Naive thymus-derived CD4-positive, alpha-beta T cell (primary cell): Measurements from ENCODE around the gene STMN3. TPM values are rescaled to one million over a fixed set of nuclear protein-coding genes. Genes with fewer than 3 reads are reported as not detected.
A peak's percentile ranks its signal among the peaks of the same experiment; 100 is the strongest.

Experiments
- ATAC-seq: fragments of 150-1000 bp; cut with Tn5 transposase; 2 replicates; pipeline ENCODE4 v1.10.0; 2021; ENCODE audit warnings: mild to moderate bottlenecking, moderate library complexity
- CTCF ChIA-PET: fragments of 350-600 bp; sonication (Branson Sonifier 250); formaldehyde crosslinking; loops from one replicate; lab custom pipeline; 2021; ENCODE audit warnings: antibody characterized with exemption; lab: Charles Lee
- POLR2A ChIA-PET: fragments of 350-600 bp; sonication (Branson Sonifier 250); formaldehyde crosslinking; loops from one replicate; lab custom pipeline; 2021; ENCODE audit warnings: antibody characterized with exemption, inconsistent platforms; lab: Charles Lee
- DNase-seq, 9 donors: peaks; one replicate each; pipeline versions ENCODE4 v3.0.0 to v3.0.0-alpha.2; 2020 to 2022; ENCODE audit warnings: mixed read lengths in 1 of 9
- H3K27ac ChIP-seq: one replicate; pipeline ENCODE4 v1.7.0; 2013; ENCODE audit warnings: mild to moderate bottlenecking, low read depth, low read length, moderate library complexity
- H3K27me3 ChIP-seq, 2 donors: one replicate each; pipeline ENCODE4 v1.7.0; 2013; ENCODE audit warnings: low read length in 2 of 2, mild to moderate bottlenecking in 2 of 2, moderate library complexity in 2 of 2; ENCODE audit not compliant: control insufficient read depth in 2 of 2, insufficient read depth in 2 of 2
- H3K36me3 ChIP-seq, 3 experiments: 1 replicate in 2 of 3; 2 replicates in 1 of 3; pipeline ENCODE4 v1.7.0; 2013; ENCODE audit warnings: low read length in 3 of 3, mild to moderate bottlenecking in 3 of 3, moderate library complexity in 1 of 3; ENCODE audit not compliant: insufficient read depth in 3 of 3, control insufficient read depth in 2 of 3
- H3K4me1 ChIP-seq, 2 donors: one replicate each; pipeline ENCODE4 v1.7.0; 2013; ENCODE audit warnings: low read length in 2 of 2, mild to moderate bottlenecking in 2 of 2, moderate library complexity in 1 of 2; ENCODE audit not compliant: control insufficient read depth in 2 of 2, insufficient read depth in 2 of 2
- H3K4me3 ChIP-seq: 2 replicates; pipeline ENCODE4 v1.7.0; 2013; ENCODE audit warnings: mild to moderate bottlenecking, low read length
- H3K9me3 ChIP-seq, 3 experiments: 1 replicate in 2 of 3; 2 replicates in 1 of 3; pipeline ENCODE4 v1.7.0; 2013; ENCODE audit warnings: low read length in 3 of 3; ENCODE audit not compliant: control insufficient read depth in 2 of 3
- H3K27ac Mint-ChIP-seq, 9 donors: one replicate each; pipeline ENCODE4 v1.8.0; 2020 to 2022; ENCODE audit warnings: mixed read lengths in 9 of 9, mild to moderate bottlenecking in 8 of 9, moderate library complexity in 5 of 9, inconsistent platforms in 2 of 9
- H3K27me3 Mint-ChIP-seq, 5 donors: one replicate each; pipeline ENCODE4 v1.8.0; 2021 to 2022; ENCODE audit warnings: mixed read lengths in 5 of 5, mild to moderate bottlenecking in 1 of 5
- H3K36me3 Mint-ChIP-seq, 5 donors: one replicate each; pipeline ENCODE4 v1.8.0; 2020 to 2022; ENCODE audit warnings: mixed read lengths in 5 of 5, mild to moderate bottlenecking in 3 of 5, inconsistent platforms in 1 of 5
- H3K4me1 Mint-ChIP-seq, 7 donors: one replicate each; pipeline ENCODE4 v1.8.0; 2020 to 2022; ENCODE audit warnings: mixed read lengths in 7 of 7, mild to moderate bottlenecking in 3 of 7, inconsistent platforms in 1 of 7
- H3K4me3 Mint-ChIP-seq, 10 donors: one replicate each; pipeline ENCODE4 v1.8.0; 2020 to 2022; ENCODE audit warnings: mild to moderate bottlenecking in 10 of 10, mixed read lengths in 10 of 10, moderate library complexity in 6 of 10, inconsistent platforms in 2 of 10
- H3K9me3 Mint-ChIP-seq, 11 donors: one replicate each; pipeline ENCODE4 v1.8.0; 2020 to 2022; ENCODE audit warnings: mixed read lengths in 11 of 11, mild to moderate bottlenecking in 4 of 11, inconsistent platforms in 1 of 11, moderate library complexity in 1 of 11
- intact Hi-C, 2 donors: fragments of 100-400 bp; cut with micrococcal nuclease; formaldehyde crosslinking; loops; one replicate each; pipeline ENCODE4 v1.15.1; 2023
- polyA plus RNA-seq, 2 donors: library from polyadenylated mRNA; unstranded; fragments of 300-500 nt; fragmentation: Illumina TruSeq; gene quantifications; one replicate each; pipeline ENCODE4 v1.2.3, GENCODE V29; 2021
- total RNA-seq, 6 experiments: library from RNA in 5 of 6; stranded (reverse) in 5 of 6; gene quantifications; 1 replicate in 5 of 6; 2 replicates in 1 of 6; pipeline ENCODE4 v1.2.3 and lab custom pipeline; 2021 to 2026

STMN3 gene
- total and polyA plus RNA-seq, 7 experiments from 2014 or later, result 33.5 to 122 (median 54.4) TPM

- Mint-ChIP-seq H3K4me3 (no peak overlapping the region), H3K36me3 (peaks cover 8 to 42% (median 32%) of the 10 kb centered on the region in 5 donors), H3K27ac (peak overlapping the region in 3 of 9 donors; percentile 9 to 72 (median 57)), H3K4me1 (peaks cover 0 to 15% (median 4%) of the 10 kb centered on the region in 7 donors), H3K9me3 (peaks cover 0 to 2% (median 0%) of the 10 kb centered on the region in 11 donors), H3K27me3 (no peaks in the 10 kb centered on the region)
- CTCF ChIA-PET, result interaction anchor here (1.0 kb wide), 1 partner anchor 60 kb away, joined by 4 read pairs; no protein-coding TSS in a partner anchor
- Histone ChIP-seq H3K27ac (no peak overlapping the region), H3K9me3 (no peaks in the 10 kb centered on the region), H3K36me3 (peaks cover 6 to 82% (median 16%) of the 10 kb centered on the region in 3 experiments), H3K4me3 (no peak overlapping the region), H3K4me1 (no peaks in the 10 kb centered on the region), H3K27me3 (no peaks in the 10 kb centered on the region)
- POLR2A ChIA-PET, result interaction anchor here (0.8 to 1.4 kb wide), 2 partner anchors 10 to 26 kb away, joined by 3 to 4 read pairs; no protein-coding TSS in a partner anchor
- intact Hi-C loops, result no loop called here
- DNase-seq (no peak), ATAC-seq (no peak)
Observed at GRCh38 chr20:63598479-63599395, 54.5 kb downstream of the STMN3 start.

GRCh38 chr20:63597651-63598478 is 55.4 kb downstream of the STMN3 start:
- H3K9me3 Mint-ChIP-seq, result peaks cover 0 to 2% (median 0%) of the 10 kb centered on the region in 11 donors
- peaks cover 11 to 47% (median 34%) of the 10 kb centered on the region in 5 donors for H3K36me3 Mint-ChIP-seq
- Histone ChIP-seq H3K27ac (no peak overlapping the region), H3K4me3 (no peak overlapping the region), H3K36me3 (peaks cover 2 to 86% (median 13%) of the 10 kb centered on the region in 3 experiments), H3K27me3 (no peaks in the 10 kb centered on the region), H3K9me3 (no peaks in the 10 kb centered on the region), H3K4me1 (no peaks in the 10 kb centered on the region)
- no peak for ATAC-seq
- peak overlapping the region in 1 of 9 donors; percentile 77 for H3K27ac Mint-ChIP-seq
- H3K4me1 Mint-ChIP-seq, result peaks cover 0 to 11% (median 3%) of the 10 kb centered on the region in 7 donors
- ChIA-PET POLR2A (interaction anchor here (0.6 to 1.4 kb wide), 3 partner anchors 9 to 27 kb away, joined by 3 to 4 read pairs (median 4); no protein-coding TSS in a partner anchor), CTCF (interaction anchor here (0.6 to 1.0 kb wide), 2 partner anchors 14 to 59 kb away, joined by 4 read pairs; no protein-coding TSS in a partner anchor)
- intact Hi-C loops, result no loop called here
- H3K27me3 Mint-ChIP-seq, result no peaks in the 10 kb centered on the region
- no peak for DNase-seq
- H3K4me3 Mint-ChIP-seq, result no peak overlapping the region

DNA sequence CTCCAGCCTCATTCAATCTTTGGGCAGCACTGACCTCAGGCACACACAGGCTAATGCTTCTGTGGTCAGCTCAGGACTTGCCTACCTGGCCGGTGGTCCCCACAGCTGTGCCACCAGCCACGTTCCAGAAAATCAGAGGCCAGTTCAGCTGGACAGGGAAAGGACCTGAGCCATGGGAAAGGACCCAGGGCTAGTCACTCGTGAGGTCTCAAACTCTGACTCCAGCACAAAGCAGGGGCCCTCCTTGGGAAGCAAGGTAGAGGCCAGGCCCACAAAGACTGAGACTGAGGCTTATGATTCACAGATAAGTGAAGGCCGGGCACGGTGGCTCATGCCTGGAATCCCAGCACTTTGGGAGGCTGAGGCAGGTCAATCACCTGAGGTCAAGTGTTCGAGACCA is 56.8 kb downstream of the STMN3 start:
- no peak overlapping the region for H3K27ac ChIP-seq
- DNase-seq, result no peak
- H3K27me3 ChIP-seq, result no peaks in the 10 kb centered on the region
- H3K36me3 ChIP-seq, result peaks cover 0 to 87% (median 8%) of the 10 kb centered on the region in 3 experiments
- H3K4me3 Mint-ChIP-seq, result no peak overlapping the region
- peaks cover 0 to 7% (median 0%) of the 10 kb centered on the region in 7 donors for H3K4me1 Mint-ChIP-seq
- H3K4me1 ChIP-seq, result no peaks in the 10 kb centered on the region
- intact Hi-C loops, result no loop called here
- no peak overlapping the region for H3K4me3 ChIP-seq
- no peaks in the 10 kb centered on the region for H3K9me3 ChIP-seq
- no peak for ATAC-seq
- peaks cover 9 to 44% (median 31%) of the 10 kb centered on the region in 5 donors for H3K36me3 Mint-ChIP-seq
- no peak overlapping the region for H3K27ac Mint-ChIP-seq
- ChIA-PET POLR2A (no interaction called here), CTCF (interaction anchor here (1.3 kb wide), 1 partner anchor 45 kb away, joined by 3 read pairs; no protein-coding TSS in a partner anchor)
- H3K27me3 Mint-ChIP-seq, result no peaks in the 10 kb centered on the region
- peaks cover 0 to 2% (median 0%) of the 10 kb centered on the region in 11 donors for H3K9me3 Mint-ChIP-seq

GRCh38 chr20:63595416-63596127 is 57.7 kb downstream of the STMN3 start:
- H3K27me3 ChIP-seq, result no peaks in the 10 kb centered on the region
- peaks cover 0 to 88% (median 8%) of the 10 kb centered on the region in 3 experiments for H3K36me3 ChIP-seq
- no peaks in the 10 kb centered on the region for H3K9me3 ChIP-seq
- no peaks in the 10 kb centered on the region for H3K9me3 Mint-ChIP-seq
- no peak overlapping the region for H3K27ac ChIP-seq
- H3K4me3 ChIP-seq, result no peak overlapping the region
- ChIA-PET POLR2A (interaction anchor here (0.6 kb wide), 1 partner anchor 186 kb away, joined by 3 read pairs; no protein-coding TSS in a partner anchor), CTCF (interaction anchor here (1.3 kb wide), 1 partner anchor 46 kb away, joined by 3 read pairs; no protein-coding TSS in a partner anchor)
- H3K27me3 Mint-ChIP-seq, result no peaks in the 10 kb centered on the region
- H3K36me3 Mint-ChIP-seq, result peaks cover 9 to 48% (median 30%) of the 10 kb centered on the region in 5 donors
- H3K4me3 Mint-ChIP-seq, result no peak overlapping the region
- intact Hi-C loops, result no loop called here
- no peak overlapping the region for H3K27ac Mint-ChIP-seq
- no peaks in the 10 kb centered on the region for H3K4me1 ChIP-seq
- ATAC-seq (no peak), DNase-seq (no peak)
- peaks cover 0 to 7% (median 0%) of the 10 kb centered on the region in 7 donors for H3K4me1 Mint-ChIP-seq

GRCh38 chr20:63594043-63594561 is 59.1 kb downstream of the STMN3 start:
- no peak overlapping the region for H3K4me3 ChIP-seq
- Mint-ChIP-seq H3K4me1 (no peaks in the 10 kb centered on the region), H3K36me3 (peaks cover 6 to 52% (median 25%) of the 10 kb centered on the region in 5 donors), H3K27ac (no peak overlapping the region), H3K4me3 (no peak overlapping the region), H3K9me3 (no peaks in the 10 kb centered on the region), H3K27me3 (no peaks in the 10 kb centered on the region)
- ChIA-PET POLR2A (no interaction called here), CTCF (no interaction called here)
- DNase-seq, result no peak
- intact Hi-C loops, result no loop called here
- no peak for ATAC-seq
- H3K4me1 ChIP-seq, result no peaks in the 10 kb centered on the region
- H3K36me3 ChIP-seq, result peaks cover 0 to 98% (median 8%) of the 10 kb centered on the region in 3 experiments
- no peaks in the 10 kb centered on the region for H3K9me3 ChIP-seq
- no peak overlapping the region for H3K27ac ChIP-seq
- no peaks in the 10 kb centered on the region for H3K27me3 ChIP-seq
